ENCODE results near the gene ATG2A.

DNA sequence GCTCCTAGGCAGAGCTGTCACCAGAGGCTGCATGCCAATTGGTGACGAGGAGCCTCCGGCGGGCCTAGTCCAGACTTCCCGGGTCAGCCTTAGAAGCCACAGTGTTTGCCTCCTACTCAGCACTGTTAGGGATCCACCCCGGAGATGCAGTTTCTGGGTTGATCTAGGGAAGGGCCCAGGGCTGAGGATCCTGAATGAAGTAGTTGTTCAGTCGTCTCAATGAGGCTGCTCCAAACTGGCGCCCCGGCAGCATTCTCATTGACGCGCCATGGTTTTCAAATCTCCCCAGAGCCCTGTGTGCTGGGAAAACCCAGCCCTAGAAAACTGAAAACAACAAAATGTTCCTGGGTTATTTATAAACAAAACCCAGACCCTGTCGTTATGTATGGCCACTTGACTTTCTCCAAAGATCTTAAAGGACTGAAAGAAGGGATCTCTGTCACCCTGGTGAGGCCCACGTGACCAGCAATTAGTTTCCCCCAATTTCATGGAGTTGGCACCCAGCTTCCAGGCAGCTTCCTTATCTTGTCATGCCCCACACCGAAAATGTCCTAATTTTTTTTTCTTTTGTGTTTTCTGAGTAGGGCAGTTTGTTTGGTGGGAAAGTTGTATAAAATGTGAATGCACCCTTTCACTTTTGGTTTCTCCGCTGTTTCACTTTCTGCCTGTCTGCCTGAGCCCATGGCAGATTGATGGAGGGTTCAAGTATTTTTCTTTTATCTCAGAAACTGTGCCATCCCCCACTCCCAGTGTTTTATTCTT is 36.6 kb downstream of the ATG2A start:
- no peak for TF ChIP-seq CTCF (IDR thresholded peaks at IDR 0.05)
- TF ChIP-seq POLR2A (IDR thresholded peaks at IDR 0.05; ENCODE audit: low read depth) = no peak
- TF ChIP-seq POLR2AphosphoS5 (IDR thresholded peaks at IDR 0.05) = peak in 1 of 2 donors; percentile 16
- TF ChIP-seq EP300 (IDR thresholded peaks at IDR 0.05) = no peak

Data from esophagus muscularis mucosa (tissue), 4 donors.